KMS-11 (cell line): Measurements from ENCODE around the gene LXN.

Source experiments
- H2AFZ ChIP-seq: fragments of 200-600 bp; sonication (generic); 2 replicates; pipeline ENCODE4 v1.6.1; 2016; ENCODE audit warnings: antibody characterized with exemption, mixed run types, low read depth
- H3K27ac ChIP-seq: fragments of 200-600 bp; sonication (generic); 2 replicates; pipeline ENCODE4 v1.6.1; 2016; ENCODE audit warnings: mild to moderate bottlenecking, mixed run types
- H3K27me3 ChIP-seq: fragments of 200-600 bp; sonication (generic); 2 replicates; pipeline ENCODE4 v1.6.1; 2017; ENCODE audit warnings: mild to moderate bottlenecking, low read depth, mixed run types, moderate library complexity; ENCODE audit not compliant: insufficient read depth
- H3K36me3 ChIP-seq: fragments of 200-600 bp; sonication (generic); 2 replicates; pipeline ENCODE4 v1.6.1; 2017; ENCODE audit warnings: mild to moderate bottlenecking, mixed run types; ENCODE audit not compliant: insufficient read depth
- H3K4me1 ChIP-seq: fragments of 200-600 bp; sonication (generic); 2 replicates; pipeline ENCODE4 v1.6.1; 2016; ENCODE audit warnings: mild to moderate bottlenecking, low read depth, mixed run types; ENCODE audit not compliant: poor library complexity, severe bottlenecking
- H3K4me2 ChIP-seq: fragments of 200-600 bp; sonication (generic); 2 replicates; pipeline ENCODE4 v1.7.0; 2016; ENCODE audit warnings: mild to moderate bottlenecking, mixed run types
- H3K4me3 ChIP-seq: fragments of 200-600 bp; sonication (generic); IDR thresholded peaks from 2 replicates; pipeline ENCODE4 v1.6.1; 2017; ENCODE audit warnings: low read depth, low read length, mixed read lengths; ENCODE audit not compliant: insufficient read depth
- H3K79me2 ChIP-seq: fragments of 200-600 bp; sonication (generic); 2 replicates; pipeline ENCODE4 v1.6.1; 2016; ENCODE audit warnings: low read depth, mixed run types; ENCODE audit not compliant: insufficient read depth
- H3K9ac ChIP-seq: fragments of 200-600 bp; sonication (generic); 2 replicates; pipeline ENCODE4 v1.6.1; 2016; ENCODE audit warnings: mild to moderate bottlenecking, mixed run types
- H4K20me1 ChIP-seq: fragments of 200-600 bp; sonication (generic); 2 replicates; pipeline ENCODE4 v1.6.1; 2016; ENCODE audit warnings: mild to moderate bottlenecking, mixed run types; ENCODE audit not compliant: insufficient read depth
- CTCF ChIP-seq: fragments of 200-600 bp; sonication (generic); conservative IDR thresholded peaks from 2 replicates; pipeline ENCODE4 v1.6.1; 2017; ENCODE audit warnings: low read depth, mild to moderate bottlenecking, antibody characterized with exemption, low read length, moderate library complexity, mixed read lengths

The LXN gene

DNA sequence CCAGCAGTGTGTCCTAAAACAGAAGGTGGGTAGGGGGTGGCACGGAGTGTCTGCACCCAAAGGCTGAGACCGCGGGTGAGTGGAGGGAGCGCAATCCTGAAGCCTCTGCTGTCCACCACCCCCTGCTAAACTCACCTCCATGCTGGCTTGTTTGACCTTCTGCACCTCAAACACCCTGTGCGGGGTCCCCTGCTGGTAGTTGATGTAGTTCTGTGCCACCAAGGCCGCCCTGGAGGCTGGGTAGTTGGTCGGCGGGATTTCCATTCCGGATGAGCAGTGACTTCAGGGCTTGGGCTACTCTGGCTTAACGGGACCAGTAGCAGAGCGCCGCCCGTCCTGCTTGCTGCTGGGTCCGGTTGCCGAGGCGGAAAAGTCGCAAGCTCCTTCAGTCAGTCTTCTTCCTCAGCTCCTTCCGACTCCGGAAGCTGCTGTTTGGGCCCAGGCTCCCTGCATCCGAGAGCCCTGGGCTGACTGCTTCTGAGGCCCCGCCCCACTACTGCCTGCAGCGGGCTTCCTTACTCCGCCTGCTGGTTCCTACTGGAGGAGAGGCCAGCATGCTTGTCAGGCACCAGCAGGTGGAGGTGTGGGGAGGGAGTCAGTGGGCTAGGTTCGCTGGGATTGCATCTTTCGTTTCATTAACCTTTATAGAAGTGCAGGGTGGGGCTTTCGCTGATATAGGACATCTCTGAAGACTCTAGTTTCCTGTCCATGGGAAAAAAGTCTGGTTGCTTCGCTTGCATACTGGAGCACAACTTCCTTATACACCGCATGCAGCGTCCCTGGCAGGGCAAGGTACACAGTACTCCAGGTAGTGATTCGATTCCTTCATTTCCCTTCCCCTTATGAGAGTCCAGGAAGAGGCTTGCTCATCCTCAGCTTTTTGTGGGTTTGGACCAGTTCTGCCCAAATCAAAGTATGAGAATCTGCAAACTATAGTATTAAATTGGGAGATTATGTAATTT, at the start of gene LXN:
Gene LXN (minus strand): TSS at position 434 of the 962 bp plus-strand sequence. CDS start 170 bp downstream, at position 264.
- Histone ChIP-seq H2AFZ (no peak within 1 kb of the TSS), H3K36me3 (no peaks in the 10 kb centered on the region), H3K4me2 (no peak within 1 kb of the TSS), H3K4me3 (no peak within 1 kb of the TSS), H3K27me3 (no peaks in the 10 kb centered on the region), H3K9ac (no peak within 1 kb of the TSS), H3K4me1 (no peaks in the 10 kb centered on the region), H4K20me1 (no peaks in the 10 kb centered on the region), H3K79me2 (no peaks in the 10 kb centered on the region), H3K27ac (no peak within 1 kb of the TSS)
- TF ChIP-seq CTCF: no peak

GRCh38 chr3:158722108-158722507, 49.7 kb upstream of the LXN start:
- Histone ChIP-seq H3K4me3 (no peak overlapping the region), H3K9ac (no peak overlapping the region), H3K36me3 (no peaks in the 10 kb centered on the region), H3K4me2 (no peak overlapping the region), H3K27me3 (no peaks in the 10 kb centered on the region), H3K79me2 (no peaks in the 10 kb centered on the region), H3K4me1 (no peaks in the 10 kb centered on the region), H4K20me1 (no peaks in the 10 kb centered on the region), H2AFZ (no peak overlapping the region), H3K27ac (no peak overlapping the region)
- TF ChIP-seq CTCF: no peak

GRCh38 chr3:158718490-158719170, 46.2 kb upstream of the LXN start:
- H3K9ac ChIP-seq: no peak overlapping the region
- no peak overlapping the region for H3K27ac ChIP-seq
- no peak overlapping the region for H2AFZ ChIP-seq
- H3K79me2 ChIP-seq: no peaks in the 10 kb centered on the region
- no peaks in the 10 kb centered on the region for H4K20me1 ChIP-seq
- no peaks in the 10 kb centered on the region for H3K27me3 ChIP-seq
- H3K4me3 ChIP-seq: no peak overlapping the region
- H3K4me1 ChIP-seq: no peaks in the 10 kb centered on the region
- no peaks in the 10 kb centered on the region for H3K36me3 ChIP-seq
- H3K4me2 ChIP-seq: no peak overlapping the region
- TF ChIP-seq CTCF: no peak

- H3K9ac ChIP-seq: no peak overlapping the region
- no peaks in the 10 kb centered on the region for H3K4me1 ChIP-seq
- H3K36me3 ChIP-seq: no peaks in the 10 kb centered on the region
- H3K4me2 ChIP-seq: no peak overlapping the region
- no peaks in the 10 kb centered on the region for H3K79me2 ChIP-seq
- H2AFZ ChIP-seq: no peak overlapping the region
- no peak overlapping the region for H3K27ac ChIP-seq
- no peaks in the 10 kb centered on the region for H3K27me3 ChIP-seq
- no peak for TF ChIP-seq CTCF
- H4K20me1 ChIP-seq: no peaks in the 10 kb centered on the region
- H3K4me3 ChIP-seq: no peak overlapping the region
These were observed 45.1 kb upstream of the LXN start for GRCh38 chr3:158717576-158717975.
